Measurements from ENCODE around the gene MSMO1.

GRCh38 chr4:165330666-165331065 is 3.2 kb downstream of the MSMO1 start:
- TF ChIP-seq CTCF (IDR thresholded peaks at IDR 0.05; ENCODE audit: control extremely low read depth in 1 of 3, insufficient read depth in 1 of 3, low read depth in 1 of 3, low read length in 3 of 3): no peak
- TF ChIP-seq TCF12 (IDR thresholded peaks at IDR 0.05; ENCODE audit: low read depth, low read length): no peak
- no peak for TF ChIP-seq EZH2 (IDR thresholded peaks at IDR 0.05; ENCODE audit: low read depth, low read length, severe bottlenecking)
- no peak for TF ChIP-seq ATF3 (IDR thresholded peaks at IDR 0.05; ENCODE audit: insufficient read depth, low read depth, low read length)
- TF ChIP-seq POLR2A (IDR thresholded peaks at IDR 0.05; ENCODE audit: control extremely low read depth in 1 of 2, low read depth in 2 of 2, low read length in 2 of 2): no peak
